Measurements from ENCODE around the gene WDR48.

GRCh38 chr3:39142067-39142466 lies 90.3 kb downstream of the WDR48 start:
- TF ChIP-seq CTCF (IDR thresholded peaks at IDR 0.05) (no peak), POLR2A (IDR thresholded peaks at IDR 0.05) (no peak), POLR2AphosphoS5 (IDR thresholded peaks at IDR 0.05) (no peak)

Data from suprapubic skin (tissue), 4 donors.